ENCODE results near the gene ZNF407.
"Not testable (repeated sequence)": the region's sequence is repeated elsewhere in the genome, so short reads cannot be mapped to it uniquely, and the experiment has no call there.

Gene ZNF407

DNA sequence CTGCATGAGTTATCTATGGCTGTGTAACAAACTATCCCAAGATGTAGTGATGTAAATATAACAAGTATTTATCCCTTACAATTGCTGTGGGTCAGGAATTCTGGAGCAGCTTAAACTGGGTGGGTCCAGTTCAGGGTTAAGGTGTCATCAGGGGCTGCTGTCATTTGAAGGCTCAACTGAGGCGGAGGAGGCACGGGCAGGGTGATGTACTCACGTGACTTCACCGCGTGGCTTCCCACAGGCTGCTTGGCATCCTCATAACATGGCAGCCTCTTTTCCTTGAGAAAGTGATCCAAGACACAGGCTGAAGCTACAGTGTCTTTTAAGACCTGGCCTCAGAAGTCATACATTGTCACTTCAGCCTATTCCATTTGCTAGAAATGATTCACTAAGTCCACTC, 485.5 kb downstream of the ZNF407 start:
- no peak for DNase-seq

DNA sequence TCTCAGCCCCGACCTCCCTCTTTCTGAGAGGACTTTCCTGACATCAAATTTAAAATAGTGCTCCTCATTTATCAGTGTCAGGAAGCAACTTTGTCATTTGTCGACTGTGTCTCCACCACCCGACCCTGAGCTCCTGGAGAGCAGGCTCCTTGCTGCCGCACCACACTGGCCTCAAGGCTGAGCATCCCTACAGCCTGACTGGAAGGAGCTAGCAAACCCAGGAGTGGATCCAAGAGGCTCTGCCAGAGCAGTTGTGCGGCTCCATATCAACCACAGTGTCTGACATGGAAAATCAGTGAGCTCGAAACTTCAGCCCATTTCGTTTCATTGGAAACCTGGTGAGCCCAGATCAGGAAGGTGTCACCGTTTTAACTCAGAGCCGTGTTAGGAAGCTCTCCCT, 486.1 kb downstream of the ZNF407 start:
- no peak for DNase-seq

DNA sequence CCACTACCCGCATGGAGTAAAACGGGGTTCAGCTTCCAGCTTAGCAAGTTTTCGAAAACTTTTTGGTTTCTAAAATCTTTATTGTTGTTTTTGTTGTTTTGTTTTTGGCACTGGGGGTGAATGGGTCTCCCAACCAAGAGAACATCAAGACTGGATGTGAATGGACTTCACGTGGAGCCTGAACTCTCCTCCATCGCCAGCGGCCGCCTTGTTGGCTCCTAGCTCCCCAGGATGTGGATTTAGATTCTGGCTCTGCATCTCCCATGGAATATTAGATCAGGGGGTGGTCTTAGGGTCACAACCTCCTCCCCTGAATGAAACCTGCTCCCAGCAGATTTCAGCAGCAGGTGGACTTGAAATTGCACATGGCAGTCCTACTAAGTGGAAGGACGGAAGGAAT, 488.0 kb downstream of the ZNF407 start:
- not testable (repeated sequence) for DNase-seq

DNA sequence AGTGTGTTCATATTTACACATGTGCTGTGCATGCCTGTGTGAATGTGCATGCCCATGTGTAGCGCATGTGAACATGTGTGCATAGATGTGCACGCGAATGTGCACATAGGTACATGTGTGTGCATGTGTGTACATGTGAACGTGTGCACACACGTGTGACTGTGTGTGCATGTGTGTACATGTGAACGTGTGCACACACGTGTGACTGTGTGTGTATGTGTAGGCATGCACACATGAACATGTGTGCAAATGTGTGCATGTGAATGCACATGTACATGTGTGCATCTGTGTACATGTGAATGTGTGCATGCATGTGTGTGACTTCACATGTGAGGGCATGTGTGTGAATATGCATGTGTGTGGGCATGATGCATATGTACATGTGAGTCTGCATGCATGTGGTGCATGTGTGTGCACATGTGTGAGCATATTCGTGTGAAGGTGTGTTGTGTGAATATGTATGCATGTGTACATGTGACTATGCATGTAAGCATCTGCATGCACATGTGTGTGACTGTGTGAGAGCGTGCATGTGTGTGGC, 488.9 kb downstream of the ZNF407 start:
- DNase-seq = no peak

DNA sequence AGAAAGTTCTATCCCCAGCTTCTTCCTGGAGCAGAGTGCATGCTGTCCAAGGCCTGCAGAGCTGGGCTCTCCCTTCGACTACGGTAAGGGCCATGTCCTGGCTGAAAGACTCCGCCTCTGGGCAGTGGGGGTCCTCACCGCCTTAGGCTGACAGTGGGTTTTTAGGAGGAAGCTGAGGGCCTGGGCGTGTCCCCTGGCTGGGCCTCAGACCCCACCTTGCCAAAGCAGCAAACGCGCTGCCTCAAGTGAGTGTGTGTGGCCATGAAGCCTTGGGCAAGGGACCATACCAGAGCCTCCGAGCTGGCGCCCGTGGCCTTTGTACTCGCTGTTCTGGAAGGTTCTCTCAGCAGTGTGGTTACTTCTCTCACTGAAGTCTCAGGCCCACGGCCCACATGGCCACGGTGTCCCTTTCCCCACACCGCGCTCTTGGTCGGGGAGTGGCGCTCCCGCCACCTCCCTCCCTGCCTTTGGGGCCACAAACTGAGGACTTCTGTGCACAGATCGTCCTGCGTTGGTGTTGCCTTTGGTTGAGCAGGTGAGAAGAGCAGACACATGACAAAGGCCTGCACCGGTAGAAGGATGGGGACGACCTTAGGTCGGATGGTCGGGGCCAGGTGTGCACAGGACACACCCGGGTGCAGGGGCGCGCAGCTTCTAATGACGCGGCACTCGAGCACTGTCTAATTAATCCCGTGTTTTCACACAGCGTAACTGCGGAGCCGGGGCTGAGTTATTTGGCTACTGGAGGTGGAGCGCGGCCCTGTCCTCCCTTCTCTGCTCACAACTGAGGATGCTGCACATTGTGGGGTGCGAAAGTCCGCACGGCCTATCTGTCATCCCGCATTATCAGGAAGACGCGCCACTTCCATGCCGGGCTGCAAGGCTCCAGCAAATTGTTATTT, 489.7 kb downstream of the ZNF407 start:
- no peak for DNase-seq

DNA sequence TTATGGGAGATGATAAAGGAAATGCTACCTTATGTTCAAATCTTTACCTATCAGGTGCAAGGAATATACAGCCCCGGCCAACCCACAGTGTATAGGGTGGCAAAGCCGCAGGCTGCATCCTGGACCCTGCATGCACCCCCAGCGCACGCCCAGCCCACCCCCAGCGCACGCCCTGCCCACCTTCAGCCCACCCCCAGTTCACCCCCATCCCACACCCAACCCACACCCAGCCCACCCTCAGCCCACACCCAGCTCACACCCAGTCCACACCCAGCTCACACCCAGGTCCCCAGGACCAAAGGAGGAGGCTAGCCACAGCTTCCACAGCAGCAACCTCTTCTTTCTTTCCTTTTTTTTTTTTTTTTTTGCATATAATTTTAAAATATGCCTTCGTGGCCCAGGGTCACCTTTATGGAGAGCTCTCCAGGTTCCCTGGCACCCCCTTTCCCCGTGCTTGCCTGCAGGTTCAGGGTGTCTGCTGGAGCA, 490.4 kb downstream of the ZNF407 start:
- DNase-seq = no peak

DNA sequence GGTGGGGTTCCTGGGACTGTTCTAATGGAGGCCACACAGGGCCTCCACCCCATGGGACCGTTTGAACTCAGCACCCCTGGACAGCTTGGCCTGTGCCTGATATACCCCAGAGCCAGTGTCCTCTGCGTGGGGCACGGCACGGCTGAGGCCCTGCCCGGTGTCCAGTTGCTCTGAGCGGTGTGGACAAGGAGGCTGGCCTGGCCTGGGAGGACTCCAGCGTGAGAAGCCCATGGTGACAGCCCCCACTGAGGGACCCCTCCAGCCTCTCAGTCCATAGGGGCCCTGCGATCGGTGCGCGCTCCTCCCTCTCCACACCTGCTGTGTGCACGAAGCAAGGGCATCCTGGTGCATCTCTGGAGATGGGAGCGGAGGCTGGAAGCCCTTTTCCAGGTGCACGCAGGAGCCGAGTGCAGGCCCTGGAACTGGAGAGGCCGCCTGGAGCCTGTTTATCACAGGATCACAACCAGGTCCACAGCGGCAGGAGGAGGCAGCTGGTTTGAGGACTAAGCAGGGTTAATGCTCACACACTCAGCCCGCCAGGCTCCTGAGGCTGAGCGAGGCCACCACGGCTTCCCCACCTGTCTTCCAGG, 491.0 kb downstream of the ZNF407 start:
- DNase-seq = no peak

DNA sequence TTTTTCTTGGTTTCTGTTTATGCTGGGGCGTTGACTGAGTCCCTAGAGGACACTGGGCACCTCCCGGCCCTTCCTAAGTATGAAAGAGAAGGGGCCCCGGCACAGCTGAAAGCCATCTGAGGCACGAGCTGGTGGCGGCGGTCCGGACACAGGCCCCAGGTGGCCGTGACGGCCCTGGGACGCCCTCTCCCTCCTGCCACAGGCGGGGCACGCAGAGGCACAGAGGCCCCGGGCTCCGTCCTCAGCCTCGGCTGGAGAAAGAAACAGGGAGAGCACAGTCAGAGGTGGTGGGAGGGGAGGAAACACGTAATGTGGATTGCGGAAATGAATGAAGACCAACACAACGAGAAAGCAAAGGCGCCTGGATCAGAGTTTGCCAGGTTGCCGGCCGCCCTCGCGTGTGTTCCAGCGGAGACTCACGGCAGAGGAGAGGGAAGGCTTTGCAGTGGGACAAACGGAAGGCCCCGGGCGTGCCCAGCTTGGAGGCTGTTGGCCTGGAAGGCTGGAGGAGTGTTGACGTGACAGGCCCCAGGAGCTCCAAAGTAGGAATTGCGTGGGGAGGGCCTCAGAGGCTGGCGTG, 492.2 kb downstream of the ZNF407 start:
- no peak for DNase-seq

DNA sequence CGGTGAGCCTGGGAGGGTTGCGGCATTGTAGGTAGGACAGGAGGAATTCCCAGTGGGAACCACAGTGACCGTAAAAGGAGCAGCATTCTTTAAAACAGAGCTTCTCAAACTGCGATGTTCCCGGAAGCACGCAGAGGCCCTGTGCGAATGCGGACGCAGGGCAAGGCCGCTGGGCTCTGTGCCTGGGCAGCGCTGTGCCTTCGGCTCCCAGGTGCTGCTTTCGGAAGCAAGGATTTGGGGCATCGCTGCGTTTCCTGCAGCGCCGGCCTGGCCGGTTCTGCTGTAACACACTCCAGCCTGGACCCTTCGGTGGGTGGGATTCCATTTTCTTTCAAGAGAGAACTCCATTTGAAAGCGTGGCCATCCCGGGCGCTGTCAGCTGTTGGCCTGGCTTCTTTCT, 492.7 kb downstream of the ZNF407 start:
- no peak for DNase-seq

DNA sequence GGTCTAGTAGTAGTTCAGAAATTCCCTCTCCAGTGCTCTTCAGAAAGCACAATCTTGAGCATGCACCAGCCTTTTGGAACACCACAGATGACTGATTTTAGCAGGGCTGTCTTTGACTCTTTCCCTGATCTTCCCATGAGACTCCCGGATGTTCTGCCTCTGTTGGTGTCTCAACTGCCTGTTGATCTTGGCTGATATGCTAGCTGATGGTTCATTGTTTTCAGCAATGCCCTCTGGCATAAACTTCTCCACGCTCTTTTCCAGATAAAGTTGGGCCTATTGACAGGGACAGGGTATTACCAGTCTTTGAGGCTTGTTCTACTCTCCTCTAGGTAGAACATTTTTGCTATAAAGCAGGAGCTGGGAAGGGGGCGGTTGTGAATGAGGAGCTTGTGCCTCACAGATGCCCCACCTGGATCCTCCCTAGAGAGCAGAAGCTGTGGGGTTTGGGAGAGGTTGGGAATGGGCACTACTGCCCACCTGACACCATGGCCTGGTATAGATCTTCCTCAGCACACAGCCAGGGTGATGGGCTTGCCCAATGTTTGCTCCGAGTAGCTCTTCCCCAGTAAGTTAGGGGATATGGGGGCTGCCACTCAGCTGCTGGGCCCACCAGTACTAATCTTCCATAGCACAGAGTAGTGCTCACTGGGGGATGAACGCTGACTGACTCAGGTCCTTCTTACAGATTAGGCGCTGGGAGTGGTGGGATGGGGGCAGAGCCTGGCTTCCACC, 500.0 kb downstream of the ZNF407 start:
- DNase-seq = no peak

DNA sequence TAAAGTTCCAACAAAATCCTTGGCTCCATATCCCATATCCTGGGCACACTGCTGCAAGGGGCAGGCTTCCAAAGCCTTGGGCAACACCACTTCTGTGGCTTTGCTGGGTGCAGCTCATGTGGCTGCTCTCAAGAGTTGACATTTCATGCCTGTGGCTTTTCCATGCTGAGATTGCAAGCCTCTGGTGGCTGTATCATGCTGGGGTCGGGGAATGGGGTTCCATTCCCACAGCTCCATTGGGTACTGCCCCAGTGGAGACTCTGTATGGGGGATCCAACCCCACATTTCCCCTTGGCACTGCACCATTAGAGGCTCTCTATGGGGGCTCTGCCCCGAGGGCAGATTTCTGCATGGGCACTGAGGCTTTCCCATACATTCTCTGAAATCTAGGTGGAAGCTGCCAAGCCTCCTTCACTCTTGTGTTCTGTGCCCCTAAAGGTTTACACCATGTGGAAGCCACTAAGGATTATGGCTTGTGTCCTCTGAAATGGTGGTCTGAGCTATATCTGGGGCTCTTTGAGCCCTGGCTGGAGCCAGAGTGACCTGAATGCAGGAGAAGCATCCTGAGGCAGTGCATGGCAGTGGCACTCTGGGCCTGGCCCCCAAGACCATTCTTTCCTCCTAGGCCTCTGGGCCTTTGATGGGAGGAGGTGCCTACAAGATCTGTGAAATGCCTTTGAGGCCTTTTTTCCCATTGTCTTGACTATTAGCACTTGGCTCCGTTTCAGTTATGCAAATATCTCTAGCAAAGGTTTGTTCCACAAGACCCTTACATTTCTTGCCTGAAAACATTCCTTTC, 503.4 kb downstream of the ZNF407 start:
- DNase-seq = no peak

DNA sequence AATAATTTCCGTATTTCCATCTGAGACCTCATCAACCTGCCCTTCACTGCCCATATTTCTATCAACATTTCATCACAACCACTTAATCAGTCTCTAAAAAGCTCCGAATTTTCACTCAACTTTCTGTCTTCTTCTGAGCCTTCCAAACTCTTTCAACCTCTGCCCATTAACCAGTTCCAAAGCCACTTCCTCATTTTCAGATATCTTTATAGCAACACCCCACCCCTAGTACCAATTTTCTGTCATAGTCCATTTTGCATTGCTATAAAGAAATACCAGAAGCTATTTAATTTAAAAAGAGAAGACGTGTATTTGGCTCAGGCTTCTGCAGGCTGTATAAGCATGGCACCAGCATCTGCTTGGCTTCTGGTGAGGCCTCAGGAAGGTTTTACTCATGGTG, 504.2 kb downstream of the ZNF407 start:
- DNase-seq = no peak

DNA sequence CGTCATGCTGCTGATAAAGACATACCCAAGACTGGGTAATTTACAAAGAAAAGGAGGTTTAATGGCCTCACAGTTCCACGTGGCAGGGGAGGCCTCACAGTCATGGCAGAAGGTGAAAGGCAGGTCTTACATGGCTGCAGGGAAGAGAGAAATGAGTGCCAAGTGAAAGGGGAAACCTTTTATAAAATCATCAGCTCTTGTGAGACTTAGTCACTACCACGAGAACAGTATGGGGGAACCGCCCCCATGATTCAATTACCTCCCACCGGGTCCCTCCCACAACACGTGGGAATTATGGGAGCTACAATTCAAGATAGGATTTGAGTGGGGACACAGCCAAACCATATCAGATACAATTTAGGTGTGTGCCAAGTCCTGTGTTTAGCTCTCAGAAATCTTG, 506.4 kb downstream of the ZNF407 start:
- DNase-seq = not testable (repeated sequence)

DNA sequence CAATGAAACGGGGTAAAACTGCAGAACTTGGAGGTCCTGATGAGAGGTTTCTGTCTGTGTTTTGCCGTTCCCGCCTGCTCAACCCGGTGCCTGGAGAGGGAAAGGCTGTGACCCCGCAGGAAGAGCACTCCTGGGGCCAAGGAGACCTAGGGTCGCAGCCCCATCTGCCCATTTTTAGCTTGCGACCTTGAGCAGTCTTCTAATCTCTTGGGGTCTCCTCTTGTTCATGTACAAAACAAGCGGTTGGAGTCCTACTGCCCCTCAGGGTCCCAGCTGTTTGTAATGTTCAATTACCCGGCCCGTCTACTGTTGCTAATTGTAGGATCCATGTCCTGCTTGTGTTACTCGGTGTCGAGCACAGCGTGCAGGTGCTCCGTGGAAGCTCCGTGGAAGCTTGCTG, 506.8 kb downstream of the ZNF407 start:
- DNase-seq = no peak

DNA sequence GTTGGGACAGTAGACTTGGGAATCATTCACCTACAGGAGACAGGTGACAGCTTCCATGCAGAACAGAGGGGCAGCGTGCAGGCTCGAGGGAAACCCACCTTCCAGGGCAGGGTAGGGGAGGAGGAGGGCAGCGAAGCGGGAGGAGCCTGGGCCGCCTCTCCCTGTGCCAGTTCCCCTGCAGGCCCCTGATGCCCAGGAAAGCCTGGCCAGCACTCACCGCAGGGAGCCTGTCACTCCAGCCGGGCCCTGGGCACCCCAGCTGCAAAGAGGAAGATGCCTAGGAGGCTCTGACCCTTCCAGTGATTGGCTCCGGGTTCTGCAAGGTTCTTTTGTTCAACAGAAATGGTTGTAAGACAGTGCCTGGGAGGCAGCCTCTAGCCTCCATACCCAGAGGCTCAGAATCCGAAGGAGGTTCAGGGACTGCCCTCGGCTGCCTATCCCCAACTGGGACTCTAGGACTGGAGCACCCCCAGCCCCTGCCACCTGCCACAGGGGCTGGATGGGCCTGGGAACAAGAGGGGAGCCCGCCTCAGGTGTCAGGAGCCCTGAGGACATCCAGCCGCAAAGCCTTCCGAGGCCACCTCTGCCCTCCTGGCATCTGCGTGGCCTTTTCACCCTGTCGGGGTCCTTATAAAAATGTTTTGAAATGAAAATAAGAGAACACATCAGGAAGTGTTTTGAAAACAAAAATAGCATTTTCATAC, 508.0 kb downstream of the ZNF407 start:
- DNase-seq = no peak

DNA sequence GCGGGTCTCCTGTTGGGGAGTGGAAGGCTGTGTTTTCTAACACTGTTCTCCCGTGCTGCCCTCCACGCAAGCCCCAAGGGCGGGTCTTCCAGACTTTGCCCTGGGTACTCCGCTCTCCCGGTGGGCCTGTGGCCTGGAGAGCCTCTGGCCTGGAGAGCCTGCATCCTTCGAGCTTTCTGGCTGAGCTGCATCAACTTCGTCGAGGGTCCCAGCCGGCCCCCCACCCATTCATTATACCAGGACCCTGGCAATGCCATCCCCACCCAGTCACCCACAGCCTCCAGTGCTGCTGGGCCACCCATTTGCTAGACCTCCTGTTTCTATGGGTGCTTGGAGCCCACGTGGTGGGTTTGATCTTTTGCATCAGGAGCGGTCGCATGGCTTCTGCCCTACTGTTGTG, 509.1 kb downstream of the ZNF407 start:
- no peak for DNase-seq

DNA sequence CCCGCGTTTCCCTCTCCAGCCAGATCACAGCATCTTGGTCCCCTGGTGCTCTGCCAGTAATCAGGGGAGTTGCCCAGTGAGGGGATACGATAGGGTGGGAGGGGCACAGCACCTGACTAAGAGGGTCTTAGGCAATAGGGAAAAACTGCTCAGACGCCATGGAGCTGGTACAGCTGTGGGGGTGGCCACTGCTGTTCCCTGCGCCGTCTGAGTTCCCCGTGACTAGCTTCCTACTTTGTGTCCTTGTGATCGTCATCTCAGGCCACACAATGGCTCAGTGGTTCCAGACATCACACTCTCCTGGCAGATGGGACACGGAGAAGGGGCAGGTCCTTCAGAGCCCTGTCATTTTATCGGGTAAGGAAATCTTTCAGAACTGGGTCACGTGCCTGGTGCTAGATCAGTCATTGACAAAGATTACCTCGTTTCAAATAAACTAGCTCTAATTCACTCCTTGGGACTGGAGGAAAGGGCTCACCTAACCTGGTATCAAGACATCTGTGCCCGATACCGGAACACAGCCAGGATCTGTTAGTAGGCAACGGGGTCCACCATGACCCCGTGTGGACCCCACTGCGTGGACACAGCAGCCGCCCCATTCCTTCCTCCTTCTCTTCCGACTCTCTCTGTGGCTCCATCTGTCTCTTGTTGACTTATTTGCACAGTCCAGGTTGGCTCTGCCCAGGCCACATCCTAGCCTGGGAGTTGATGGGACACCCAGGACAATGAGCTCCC, 509.7 kb downstream of the ZNF407 start:
- DNase-seq = no peak

DNA sequence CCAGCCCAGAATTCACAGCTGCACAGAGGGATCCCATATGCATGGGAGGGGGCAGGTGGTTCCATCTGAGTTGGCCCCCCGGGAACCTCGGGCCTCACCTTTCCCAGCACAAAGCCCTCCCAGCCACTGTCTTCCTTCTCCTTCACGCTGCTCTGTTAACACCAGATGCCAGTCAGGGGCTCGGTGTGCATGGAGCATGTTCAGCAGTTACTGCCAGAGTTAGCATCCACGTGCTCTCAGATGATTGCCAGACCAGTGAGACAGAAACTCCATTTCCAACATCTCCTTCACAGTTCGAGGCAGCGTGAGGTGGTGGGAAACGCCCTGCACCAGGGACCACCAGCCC, 510.2 kb downstream of the ZNF407 start:
- no peak for DNase-seq

DNA sequence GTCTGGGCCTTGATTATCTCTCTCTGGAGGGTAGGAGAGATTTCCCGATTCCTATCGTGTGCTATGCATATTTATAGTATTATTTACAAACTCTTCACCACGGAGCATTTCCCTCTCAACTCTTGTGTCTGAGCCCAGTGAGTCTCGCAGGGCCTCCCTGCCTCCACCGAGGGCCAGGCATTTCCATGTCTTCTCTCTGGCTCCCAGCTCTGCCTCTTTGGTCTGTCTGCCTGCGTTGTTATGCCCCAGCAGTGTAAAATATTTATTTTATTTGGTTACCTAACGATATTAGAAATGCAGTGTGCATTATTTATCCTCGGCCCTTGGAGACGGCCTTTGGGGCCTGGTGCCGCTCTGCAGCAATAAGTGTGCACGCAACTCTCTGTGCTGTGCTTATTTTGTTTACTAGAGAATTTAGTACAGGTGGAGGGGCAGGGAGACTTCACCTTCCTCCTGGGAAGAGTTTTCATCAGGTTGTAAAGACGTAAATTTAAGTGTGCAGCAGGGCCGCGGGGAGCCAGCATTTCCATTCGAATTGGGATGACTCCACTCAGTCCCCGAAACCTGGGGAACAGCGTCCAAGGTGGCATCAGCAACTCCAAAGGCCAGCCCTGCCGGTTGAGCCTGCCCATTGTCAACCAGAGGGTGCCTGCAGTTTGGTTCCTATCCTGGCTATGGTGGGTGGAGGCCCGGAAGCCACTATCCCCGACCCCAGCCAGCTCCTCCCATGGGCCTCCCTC, 511.1 kb downstream of the ZNF407 start:
- no peak for DNase-seq

DNA sequence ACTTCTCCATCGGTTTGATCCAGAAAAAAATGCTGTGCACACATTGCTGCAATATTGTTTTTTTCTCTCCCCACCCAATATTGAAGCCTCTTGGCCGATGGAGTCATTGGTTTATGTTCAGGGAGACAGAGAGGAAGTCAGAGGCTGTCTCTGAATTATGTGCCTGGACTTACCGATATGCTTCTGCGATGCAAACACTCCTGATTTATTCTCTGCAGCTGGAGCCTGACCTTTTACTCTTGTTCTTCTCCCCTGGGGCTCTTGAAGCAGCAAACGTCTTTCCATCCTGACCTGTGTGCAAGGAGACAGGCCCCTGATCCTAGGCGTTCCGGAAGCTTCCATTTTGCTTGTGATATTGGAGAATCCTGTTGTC, 511.6 kb downstream of the ZNF407 start:
- DNase-seq = no peak

Data from NCI-H2171 treated with DMSO at 0.1 percent for 48 hours (cell line).